IMR-90 (cell line): ENCODE measurements around the gene LRP5.

Experiments
- FOS ChIP-seq: fragments of 150-350 bp; IDR thresholded peaks from 2 replicates; pipeline ENCODE4 v1.6.1; 2016; ENCODE audit warnings: low read depth, low read length
- MAFK ChIP-seq: IDR thresholded peaks from 2 replicates; pipeline ENCODE4 v1.6.1; 2012; ENCODE audit warnings: low read depth, low read length, improper control_type of control experiment
- POLR2A ChIP-seq: IDR thresholded peaks from 2 replicates; pipeline ENCODE4 v1.6.1; 2012; ENCODE audit warnings: mild to moderate bottlenecking, low read depth, low read length

DNA sequence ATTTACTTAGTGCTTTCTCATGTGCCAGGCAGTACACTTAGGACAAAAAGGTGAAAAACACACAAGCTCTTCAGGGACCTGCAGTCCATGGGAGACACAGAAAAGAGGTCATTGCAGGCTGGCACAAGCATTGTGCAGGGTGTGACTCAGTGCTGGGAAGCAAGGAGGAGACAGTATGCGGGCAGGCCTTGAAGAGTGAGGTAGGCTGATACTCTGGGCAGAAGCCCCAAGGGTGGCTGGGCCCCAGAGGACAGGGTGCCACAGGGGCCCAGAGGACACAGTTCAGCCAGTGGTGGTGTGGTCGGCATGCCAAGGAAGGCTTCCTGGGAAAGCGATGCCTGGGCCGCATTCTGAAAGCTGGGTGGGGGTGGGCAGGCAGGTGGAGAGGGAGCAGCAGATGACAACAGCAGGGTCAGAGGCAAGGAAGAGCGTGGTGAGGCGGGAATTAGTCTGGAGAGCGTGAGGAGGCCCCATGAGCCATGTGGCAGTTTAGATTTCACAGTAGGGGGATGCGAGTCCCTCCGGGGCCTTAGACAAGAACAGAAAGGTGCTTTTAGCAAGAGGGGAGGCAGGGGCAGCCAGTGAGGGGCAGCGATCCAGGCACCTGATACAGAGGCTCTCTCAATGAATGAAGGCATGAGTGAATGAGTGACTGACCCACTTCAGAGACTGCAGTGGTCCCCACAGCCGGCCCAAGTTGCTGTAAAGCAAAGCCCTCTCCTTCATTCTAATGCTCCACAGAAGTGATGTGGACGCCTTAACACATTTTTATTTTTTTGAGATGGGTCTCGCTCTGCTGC, 47.5 kb upstream of the LRP5 start:
- TF ChIP-seq MAFK (no peak), POLR2A (no peak), FOS (no peak)
